Gastroesophageal sphincter (tissue), 3 donors: ENCODE data around the gene FGF1.

Experiments used
- CTCF ChIP-seq, 4 experiments: fragments of 200-600 bp in 2 of 4; fragments of 450-650 bp in 2 of 4; sonication (generic) in 1 of 4; IDR thresholded peaks; one replicate each; pipeline ENCODE4 v1.5.1; 2017 to 2019; ENCODE audit warnings: antibody characterized with exemption in 4 of 4, mild to moderate bottlenecking in 2 of 4, moderate library complexity in 2 of 4
- EP300 ChIP-seq: sonication (generic); formaldehyde crosslinking; IDR thresholded peaks from one replicate; pipeline ENCODE4 v1.6.1; 2017; ENCODE audit warnings: antibody characterized with exemption, mild to moderate bottlenecking
- POLR2A ChIP-seq, 2 donors: fragments of 450-650 bp; IDR thresholded peaks; one replicate each; pipeline ENCODE4 v1.6.1; 2017; ENCODE audit warnings: antibody characterized with exemption in 2 of 2, mild to moderate bottlenecking in 2 of 2, moderate library complexity in 1 of 2
- POLR2AphosphoS5 ChIP-seq: sonication (generic); formaldehyde crosslinking; IDR thresholded peaks from one replicate; pipeline ENCODE4 v1.6.1; 2017; ENCODE audit warnings: antibody characterized with exemption

GRCh38 chr5:142678529-142678928 is 7.4 kb downstream of the FGF1 start:
- TF ChIP-seq CTCF (IDR thresholded peaks at IDR 0.05), result no peak
- TF ChIP-seq POLR2A (IDR thresholded peaks at IDR 0.05), result no peak
- TF ChIP-seq EP300, result no peak
- no peak for TF ChIP-seq POLR2AphosphoS5
